Measurements from ENCODE around the gene SLC22A5. TPM values are rescaled to one million over a fixed set of nuclear protein-coding genes. Genes with fewer than 3 reads are reported as not detected.

SLC22A5 gene
- total RNA-seq, 2 donors from 2014 or later, result 8.6 to 17.6 TPM

DNA sequence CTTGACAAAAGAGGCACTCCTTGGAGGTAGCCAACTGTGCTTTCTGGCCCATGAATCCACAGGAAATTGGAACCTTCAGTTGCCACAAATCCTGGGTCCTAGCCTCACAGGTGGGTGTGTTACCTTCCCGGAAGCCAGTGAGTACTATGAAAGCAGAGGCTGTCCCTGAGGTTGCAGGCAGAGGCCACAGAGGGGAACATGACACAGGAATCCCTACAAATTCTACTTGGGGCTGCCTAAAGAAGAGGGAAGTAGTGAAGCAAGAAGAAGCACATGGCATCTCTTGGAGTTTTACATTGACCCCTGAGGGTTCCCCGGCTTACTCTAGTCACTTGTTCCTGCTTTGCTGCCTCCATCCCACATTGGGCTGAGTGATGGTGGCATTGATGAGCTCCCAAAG lies 2.6 kb downstream of the SLC22A5 start:
- Histone ChIP-seq H3K27me3 (no peaks in the 10 kb centered on the region), H3K27ac (no peak overlapping the region), H3K36me3 (no peaks in the 10 kb centered on the region), H3K4me1 (peaks cover 0 to 39% of the 10 kb centered on the region in 2 donors), H3K4me3 (no peak overlapping the region), H3K9me3 (no peaks in the 10 kb centered on the region)
- peak; percentile 57 for DNase-seq (ENCODE audit: low spot score)
- TF ChIP-seq, protein P1, sequence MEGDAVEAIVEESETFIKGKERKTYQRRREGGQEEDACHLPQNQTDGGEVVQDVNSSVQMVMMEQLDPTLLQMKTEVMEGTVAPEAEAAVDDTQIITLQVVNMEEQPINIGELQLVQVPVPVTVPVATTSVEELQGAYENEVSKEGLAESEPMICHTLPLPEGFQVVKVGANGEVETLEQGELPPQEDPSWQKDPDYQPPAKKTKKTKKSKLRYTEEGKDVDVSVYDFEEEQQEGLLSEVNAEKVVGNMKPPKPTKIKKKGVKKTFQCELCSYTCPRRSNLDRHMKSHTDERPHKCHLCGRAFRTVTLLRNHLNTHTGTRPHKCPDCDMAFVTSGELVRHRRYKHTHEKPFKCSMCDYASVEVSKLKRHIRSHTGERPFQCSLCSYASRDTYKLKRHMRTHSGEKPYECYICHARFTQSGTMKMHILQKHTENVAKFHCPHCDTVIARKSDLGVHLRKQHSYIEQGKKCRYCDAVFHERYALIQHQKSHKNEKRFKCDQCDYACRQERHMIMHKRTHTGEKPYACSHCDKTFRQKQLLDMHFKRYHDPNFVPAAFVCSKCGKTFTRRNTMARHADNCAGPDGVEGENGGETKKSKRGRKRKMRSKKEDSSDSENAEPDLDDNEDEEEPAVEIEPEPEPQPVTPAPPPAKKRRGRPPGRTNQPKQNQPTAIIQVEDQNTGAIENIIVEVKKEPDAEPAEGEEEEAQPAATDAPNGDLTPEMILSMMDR (IDR thresholded peaks at IDR 0.05), result no peak

DNA sequence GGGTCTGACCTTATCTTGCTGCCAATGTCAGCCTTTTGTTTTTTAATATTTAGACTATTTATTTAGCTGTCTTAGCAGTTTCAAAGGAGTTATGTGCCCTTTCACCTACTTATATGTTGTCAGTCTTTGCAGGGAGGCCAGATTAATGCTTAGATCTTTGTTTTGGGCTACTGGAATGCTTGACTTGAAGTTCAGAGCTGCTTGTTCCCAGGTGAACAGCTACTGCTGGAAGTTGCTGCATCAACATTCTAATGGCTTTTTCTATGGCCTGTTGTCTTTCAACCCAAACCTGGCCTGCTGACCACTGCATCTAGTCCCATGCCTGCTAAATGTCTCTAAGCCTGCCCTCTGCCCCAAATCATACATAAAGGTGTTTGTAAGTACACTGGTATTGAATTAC lies 3.0 kb downstream of the SLC22A5 start:
- Histone ChIP-seq H3K4me1 (peaks cover 0 to 39% of the 10 kb centered on the region in 2 donors), H3K9me3 (no peaks in the 10 kb centered on the region), H3K36me3 (no peaks in the 10 kb centered on the region), H3K27me3 (no peaks in the 10 kb centered on the region), H3K4me3 (no peak overlapping the region), H3K27ac (no peak overlapping the region)
- TF ChIP-seq, protein P1 (IDR thresholded peaks at IDR 0.05), result no peak
- no peak for DNase-seq (ENCODE audit: low spot score)

DNA sequence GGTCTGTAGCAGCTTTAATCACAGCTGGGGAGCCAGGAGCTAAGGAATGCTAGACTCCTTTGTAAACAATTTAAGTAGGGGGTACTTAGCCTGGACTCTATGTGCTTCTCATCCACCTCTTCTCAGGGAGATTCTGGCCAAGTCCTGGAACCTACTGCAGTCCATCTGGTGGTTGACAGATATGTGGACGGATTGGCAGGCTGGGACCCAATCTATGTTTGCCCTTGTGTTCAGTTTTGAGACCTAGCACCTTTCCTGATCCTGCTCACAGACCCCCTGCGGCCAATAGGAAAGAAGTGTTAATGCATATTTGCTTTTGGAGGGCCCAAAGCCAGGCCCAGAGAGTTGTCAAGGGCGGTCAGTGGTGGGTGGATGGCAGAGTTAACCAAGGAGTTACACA lies 6.4 kb downstream of the SLC22A5 start:
- TF ChIP-seq, protein P1 (IDR thresholded peaks at IDR 0.05), result no peak
- Histone ChIP-seq H3K9me3 (no peaks in the 10 kb centered on the region), H3K4me3 (no peak overlapping the region), H3K4me1 (peaks cover 0 to 24% of the 10 kb centered on the region in 2 donors), H3K27ac (no peak overlapping the region), H3K27me3 (no peaks in the 10 kb centered on the region), H3K36me3 (peaks cover 10% of the 10 kb centered on the region)
- DNase-seq (ENCODE audit: low spot score), result peak; percentile 42

DNA sequence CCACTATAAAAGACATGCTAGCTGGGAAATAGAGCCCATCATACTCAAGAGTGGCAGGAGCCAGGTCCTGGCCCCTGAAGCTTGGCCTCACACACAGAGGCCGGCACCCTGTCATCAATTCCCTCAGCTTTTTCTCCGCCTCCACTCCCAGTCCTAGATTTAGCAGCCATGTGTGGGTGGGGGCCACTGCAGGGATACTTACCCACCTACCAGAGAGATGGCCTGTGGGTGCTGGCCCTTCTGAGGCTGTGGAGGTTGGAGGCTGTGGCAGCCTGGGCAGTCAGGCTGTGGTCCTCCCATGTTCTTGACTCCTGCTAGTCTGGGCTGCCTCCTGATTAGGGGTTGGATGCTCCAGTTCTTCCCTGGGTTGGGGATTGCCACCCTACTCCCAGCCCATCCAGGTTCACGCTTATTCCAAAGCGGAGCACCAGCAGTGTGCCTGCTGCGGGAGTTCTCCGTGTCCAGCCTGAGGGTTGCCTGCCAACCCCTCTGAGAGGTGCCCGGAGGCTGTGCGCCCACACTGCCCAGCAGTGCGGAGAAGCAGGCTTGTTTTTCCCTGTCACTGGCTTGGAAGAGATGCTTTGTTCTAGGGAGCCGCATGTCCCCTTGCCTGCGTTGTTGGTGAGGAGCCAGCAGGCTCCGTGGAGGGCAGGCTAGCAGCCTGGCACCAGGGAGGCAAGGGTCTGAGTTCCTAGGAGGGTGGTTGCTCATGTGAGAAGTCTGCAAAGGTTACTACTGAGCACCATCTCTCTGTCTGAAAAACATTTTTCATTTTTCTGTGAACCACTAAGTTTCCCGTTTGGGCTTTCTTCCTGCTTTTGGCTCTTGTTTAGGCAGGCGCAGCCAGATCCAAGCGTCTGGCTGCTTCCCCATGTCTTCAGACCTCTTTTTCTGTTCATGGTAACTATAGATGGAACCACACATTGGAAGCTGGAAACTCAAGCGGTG lies 7.5 kb downstream of the SLC22A5 start:
- Histone ChIP-seq H3K4me1 (peaks cover 0 to 14% of the 10 kb centered on the region in 2 donors), H3K9me3 (no peaks in the 10 kb centered on the region), H3K4me3 (no peak overlapping the region), H3K27ac (peak overlapping the region in 1 of 2 donors; percentile 6), H3K36me3 (peaks cover 10% of the 10 kb centered on the region), H3K27me3 (no peaks in the 10 kb centered on the region)
- TF ChIP-seq, protein P1 (IDR thresholded peaks at IDR 0.05), result no peak
- peak; percentile 56 for DNase-seq (ENCODE audit: low spot score)

DNA sequence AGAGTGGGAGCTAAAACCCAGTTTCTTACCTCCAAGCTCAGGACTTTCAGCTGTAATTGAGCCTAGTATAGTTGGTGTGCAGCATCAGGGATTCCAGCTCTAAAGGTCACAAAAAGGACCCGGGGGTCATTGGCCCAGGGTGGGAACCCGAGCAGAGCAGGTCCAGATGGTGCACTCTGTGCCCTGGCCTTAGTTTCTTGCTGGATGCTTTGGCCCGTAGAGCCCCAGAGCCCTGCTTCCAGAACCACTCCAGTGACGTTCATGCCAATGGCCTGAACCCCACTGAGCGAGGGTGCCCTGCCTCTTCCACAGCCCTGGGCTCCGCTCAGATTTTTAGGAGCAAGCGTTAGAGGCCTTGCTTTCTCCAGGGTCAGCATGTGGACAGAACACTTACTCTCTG lies 8.2 kb downstream of the SLC22A5 start:
- peaks cover 0 to 6% of the 10 kb centered on the region in 2 donors for H3K4me1 ChIP-seq
- no peaks in the 10 kb centered on the region for H3K27me3 ChIP-seq
- DNase-seq (ENCODE audit: low spot score), result no peak
- H3K4me3 ChIP-seq, result no peak overlapping the region
- H3K36me3 ChIP-seq, result peaks cover 10% of the 10 kb centered on the region
- TF ChIP-seq, protein P1 (IDR thresholded peaks at IDR 0.05), result no peak
- no peak overlapping the region for H3K27ac ChIP-seq
- H3K9me3 ChIP-seq, result no peaks in the 10 kb centered on the region

Data from right atrium auricular region (tissue), 2 donors.